HEK293 (cell line): Measurements from ENCODE around the gene FAM110D.

ENCODE experiments used
- GLIS1 ChIP-seq: fragments of 450-650 bp; formaldehyde crosslinking; IDR thresholded peaks from 2 replicates; pipeline ENCODE4 v1.5.1; 2016; ENCODE audit warnings: missing biosample characterization, missing genetic modification characterization
- GLIS2 ChIP-seq: fragments of 450-650 bp; formaldehyde crosslinking; IDR thresholded peaks from 2 replicates; pipeline ENCODE4 v1.5.1; 2016; ENCODE audit warnings: missing biosample characterization, missing genetic modification characterization
- HOXA7 ChIP-seq: sonication (generic); formaldehyde crosslinking; IDR thresholded peaks from 2 replicates; pipeline ENCODE4 v1.8.1; 2022; ENCODE audit warnings: missing genetic modification reagents, borderline replicate concordance
- PATZ1 ChIP-seq: fragments of 450-650 bp; formaldehyde crosslinking; IDR thresholded peaks from 2 replicates; pipeline ENCODE4 v1.5.1; 2016; ENCODE audit warnings: missing biosample characterization, missing genetic modification characterization
- RBAK ChIP-seq: fragments of 450-650 bp; formaldehyde crosslinking; IDR thresholded peaks from 2 replicates; pipeline ENCODE4 v1.5.1; 2016; ENCODE audit warnings: missing biosample characterization, missing genetic modification characterization
- ZBTB1 ChIP-seq: fragments of 450-650 bp; formaldehyde crosslinking; IDR thresholded peaks from 2 replicates; pipeline ENCODE4 v1.5.1; 2016; ENCODE audit warnings: missing biosample characterization, missing genetic modification characterization
- ZBTB20 ChIP-seq: fragments of 450-650 bp; formaldehyde crosslinking; IDR thresholded peaks from 2 replicates; pipeline ENCODE4 v1.5.1; 2016; ENCODE audit warnings: missing biosample characterization, missing genetic modification characterization
- ZBTB21 ChIP-seq: fragments of 450-650 bp; formaldehyde crosslinking; IDR thresholded peaks from 2 replicates; pipeline ENCODE4 v1.5.1; 2017; ENCODE audit warnings: missing biosample characterization, missing genetic modification characterization
- ZBTB48 ChIP-seq: fragments of 450-650 bp; formaldehyde crosslinking; IDR thresholded peaks from 2 replicates; pipeline ENCODE4 v1.5.1; 2016; ENCODE audit warnings: missing biosample characterization, missing genetic modification characterization
- ZFP37 ChIP-seq: fragments of 450-650 bp; formaldehyde crosslinking; IDR thresholded peaks from 2 replicates; pipeline ENCODE4 v1.5.1; 2016; ENCODE audit warnings: missing biosample characterization, missing genetic modification characterization
- ZFP69B ChIP-seq: fragments of 450-650 bp; formaldehyde crosslinking; IDR thresholded peaks from 2 replicates; pipeline ENCODE4 v1.5.1; 2016; ENCODE audit warnings: missing biosample characterization, missing genetic modification characterization
- ZNF175 ChIP-seq: fragments of 450-650 bp; formaldehyde crosslinking; IDR thresholded peaks from 2 replicates; pipeline ENCODE4 v1.5.1; 2016; ENCODE audit warnings: missing biosample characterization, missing genetic modification characterization
- ZNF391 ChIP-seq: fragments of 450-650 bp; formaldehyde crosslinking; IDR thresholded peaks from 2 replicates; pipeline ENCODE4 v1.5.1; 2016; ENCODE audit warnings: low read depth, missing biosample characterization, missing genetic modification characterization, borderline replicate concordance
- ZNF394 ChIP-seq: fragments of 450-650 bp; formaldehyde crosslinking; IDR thresholded peaks from 2 replicates; pipeline ENCODE4 v1.5.1; 2016; ENCODE audit warnings: missing biosample characterization, missing genetic modification characterization, mild to moderate bottlenecking, moderate library complexity, borderline replicate concordance
- ZNF501 ChIP-seq: fragments of 450-650 bp; formaldehyde crosslinking; IDR thresholded peaks from 2 replicates; pipeline ENCODE4 v1.5.1; 2016; ENCODE audit warnings: missing biosample characterization, missing genetic modification characterization
- ZNF548 ChIP-seq: fragments of 450-650 bp; formaldehyde crosslinking; IDR thresholded peaks from 2 replicates; pipeline ENCODE4 v1.5.1; 2016; ENCODE audit warnings: missing biosample characterization, missing genetic modification characterization
- ZNF561 ChIP-seq: fragments of 450-650 bp; IDR thresholded peaks from 2 replicates; pipeline ENCODE4 v1.5.1; 2018; ENCODE audit warnings: missing biosample characterization, missing genetic modification characterization, borderline replicate concordance
- ZNF600 ChIP-seq: fragments of 450-650 bp; formaldehyde crosslinking; IDR thresholded peaks from 2 replicates; pipeline ENCODE4 v1.5.1; 2016; ENCODE audit warnings: missing biosample characterization, missing genetic modification characterization
- ZNF624 ChIP-seq: fragments of 450-650 bp; formaldehyde crosslinking; IDR thresholded peaks from 2 replicates; pipeline ENCODE4 v1.5.1; 2017; ENCODE audit warnings: missing biosample characterization, missing genetic modification characterization
- ZNF76 ChIP-seq: fragments of 450-650 bp; formaldehyde crosslinking; IDR thresholded peaks from 2 replicates; pipeline ENCODE4; 2016; ENCODE audit warnings: low read depth, missing biosample characterization, missing genetic modification characterization, borderline replicate concordance
- ZNF785 ChIP-seq: fragments of 450-650 bp; formaldehyde crosslinking; IDR thresholded peaks from 2 replicates; pipeline ENCODE4 v1.5.1; 2016; ENCODE audit warnings: missing biosample characterization, missing genetic modification characterization
- ZNF791 ChIP-seq: fragments of 450-650 bp; formaldehyde crosslinking; IDR thresholded peaks from 2 replicates; pipeline ENCODE4 v1.5.1; 2016; ENCODE audit warnings: missing biosample characterization, missing genetic modification characterization
- ZNF837 ChIP-seq: fragments of 450-650 bp; formaldehyde crosslinking; IDR thresholded peaks from 2 replicates; pipeline ENCODE4 v1.5.1; 2016; ENCODE audit warnings: missing biosample characterization, missing genetic modification characterization
- ZNF843 ChIP-seq: fragments of 450-650 bp; formaldehyde crosslinking; IDR thresholded peaks from 2 replicates; pipeline ENCODE4 v1.5.1; 2016; ENCODE audit warnings: missing biosample characterization, missing genetic modification characterization
- TF ChIP-seq, protein P1 (sequence below): IDR thresholded peaks from 2 replicates; pipeline ENCODE4 v1.6.1; 2011; ENCODE audit warnings: mild to moderate bottlenecking, low read depth, low read length, borderline replicate concordance
- TF ChIP-seq, protein P2 (sequence below): fragments of 450-650 bp; formaldehyde crosslinking; IDR thresholded peaks from 2 replicates; pipeline ENCODE4 v1.5.1; 2016; ENCODE audit warnings: missing biosample characterization, missing genetic modification characterization
- TF ChIP-seq, protein P3 (sequence below): fragments of 450-650 bp; formaldehyde crosslinking; IDR thresholded peaks from 2 replicates; pipeline ENCODE4 v1.5.1; 2016; ENCODE audit warnings: missing biosample characterization, missing genetic modification characterization
- TF ChIP-seq, protein P4 (sequence below): fragments of 450-650 bp; formaldehyde crosslinking; optimal IDR thresholded peaks from 2 replicates; pipeline ENCODE3; 2016; ENCODE audit warnings: missing biosample characterization, mild to moderate bottlenecking, missing genetic modification characterization
- TF ChIP-seq, protein P5 (sequence below): fragments of 450-650 bp; formaldehyde crosslinking; IDR thresholded peaks from 2 replicates; pipeline ENCODE4 v1.5.1; 2016; ENCODE audit warnings: missing biosample characterization, missing genetic modification characterization

Gene FAM110D

DNA sequence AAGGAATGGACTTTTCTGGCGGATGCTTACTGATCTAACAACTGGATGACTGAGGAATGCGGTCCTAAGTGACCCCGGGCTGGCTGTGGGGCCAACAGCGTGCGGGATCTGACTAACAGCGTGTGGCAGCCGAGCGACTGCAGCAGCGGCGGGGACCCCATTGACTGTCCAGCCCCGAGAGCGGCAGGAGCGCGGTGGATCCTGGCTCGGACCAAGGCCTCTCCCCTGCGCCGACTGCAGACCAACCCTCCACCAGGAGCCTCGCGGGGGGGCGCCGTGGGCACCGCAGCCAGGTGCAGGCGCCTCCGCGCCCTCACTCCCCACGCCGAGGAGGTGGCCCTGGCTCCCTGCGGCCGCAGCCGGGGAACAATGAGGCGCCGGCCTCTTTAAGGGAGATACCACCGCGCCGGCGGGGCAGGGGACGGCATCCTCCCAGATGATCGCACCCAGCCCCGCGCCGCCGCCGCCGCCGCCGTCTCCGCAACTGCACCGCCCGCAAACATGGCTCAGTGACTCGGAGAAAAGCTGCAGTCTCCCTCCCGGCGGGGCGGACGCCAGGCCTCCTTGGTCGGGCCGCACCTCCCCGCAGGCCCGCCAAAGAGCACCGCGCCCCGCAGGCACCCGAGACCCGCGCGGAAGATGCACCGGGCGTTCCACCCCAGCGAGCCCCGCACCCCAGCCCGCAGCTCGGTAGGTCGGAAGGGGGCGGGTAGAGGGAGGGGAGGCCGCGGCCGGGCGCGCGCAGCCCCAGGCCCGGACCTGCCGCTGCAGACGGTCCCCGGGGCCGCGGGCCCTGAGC lies 47.9 kb upstream of the FAM110D start (continued):
- TF ChIP-seq, protein P1, sequence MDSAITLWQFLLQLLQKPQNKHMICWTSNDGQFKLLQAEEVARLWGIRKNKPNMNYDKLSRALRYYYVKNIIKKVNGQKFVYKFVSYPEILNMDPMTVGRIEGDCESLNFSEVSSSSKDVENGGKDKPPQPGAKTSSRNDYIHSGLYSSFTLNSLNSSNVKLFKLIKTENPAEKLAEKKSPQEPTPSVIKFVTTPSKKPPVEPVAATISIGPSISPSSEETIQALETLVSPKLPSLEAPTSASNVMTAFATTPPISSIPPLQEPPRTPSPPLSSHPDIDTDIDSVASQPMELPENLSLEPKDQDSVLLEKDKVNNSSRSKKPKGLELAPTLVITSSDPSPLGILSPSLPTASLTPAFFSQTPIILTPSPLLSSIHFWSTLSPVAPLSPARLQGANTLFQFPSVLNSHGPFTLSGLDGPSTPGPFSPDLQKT = no peak
- TF ChIP-seq ZBTB20 (tag by site-specific recombination) (peak; percentile 82), ZNF76 (tag by site-specific recombination) (peak; percentile 60; the same call in 1 of the 2 replicates), ZBTB48 (peak; percentile 71), ZNF791 (tag by site-specific recombination) (no peak), GLIS2 (tag by site-specific recombination) (peak; percentile 98), ZNF501 (peak; percentile 65; the same call in 1 of the 2 replicates), ZNF785 (0 out of 2 replicates have a peak, but pooled peaks have one; percentile 29), HOXA7 (CRISPR knock-in tag) (no peak), GLIS1 (peak; percentile 94), ZNF843 (tag by site-specific recombination) (no peak; the same call in 1 of the 2 replicates), ZNF394 (peak; percentile 19; the same call in 1 of the 2 replicates), ZNF391 (tag by site-specific recombination) (peak; percentile 58; the same call in 1 of the 2 replicates), ZNF600 (tag by site-specific recombination) (peak; percentile 82), ZNF837 (tag by site-specific recombination) (no peak), ZNF624 (tag by site-specific recombination) (no peak), PATZ1 (tag by site-specific recombination) (peak; percentile 83), ZNF561 (tag by site-specific recombination) (peak; percentile 90), ZNF175 (tag by site-specific recombination) (no peak), ZNF548 (tag by site-specific recombination) (no peak), RBAK (tag by site-specific recombination) (no peak), ZFP69B (tag by site-specific recombination) (peak; percentile 80; the same call in 1 of the 2 replicates), ZBTB21 (no peak), ZBTB1 (0 out of 2 replicates have a peak, but pooled peaks have one; percentile 37), ZFP37 (peak; percentile 73)
- TF ChIP-seq, protein P2, sequence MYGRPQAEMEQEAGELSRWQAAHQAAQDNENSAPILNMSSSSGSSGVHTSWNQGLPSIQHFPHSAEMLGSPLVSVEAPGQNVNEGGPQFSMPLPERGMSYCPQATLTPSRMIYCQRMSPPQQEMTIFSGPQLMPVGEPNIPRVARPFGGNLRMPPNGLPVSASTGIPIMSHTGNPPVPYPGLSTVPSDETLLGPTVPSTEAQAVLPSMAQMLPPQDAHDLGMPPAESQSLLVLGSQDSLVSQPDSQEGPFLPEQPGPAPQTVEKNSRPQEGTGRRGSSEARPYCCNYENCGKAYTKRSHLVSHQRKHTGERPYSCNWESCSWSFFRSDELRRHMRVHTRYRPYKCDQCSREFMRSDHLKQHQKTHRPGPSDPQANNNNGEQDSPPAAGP (tag by site-specific recombination) = 0 out of 2 replicates have a peak, but pooled peaks have one; percentile 50
- TF ChIP-seq, protein P3, sequence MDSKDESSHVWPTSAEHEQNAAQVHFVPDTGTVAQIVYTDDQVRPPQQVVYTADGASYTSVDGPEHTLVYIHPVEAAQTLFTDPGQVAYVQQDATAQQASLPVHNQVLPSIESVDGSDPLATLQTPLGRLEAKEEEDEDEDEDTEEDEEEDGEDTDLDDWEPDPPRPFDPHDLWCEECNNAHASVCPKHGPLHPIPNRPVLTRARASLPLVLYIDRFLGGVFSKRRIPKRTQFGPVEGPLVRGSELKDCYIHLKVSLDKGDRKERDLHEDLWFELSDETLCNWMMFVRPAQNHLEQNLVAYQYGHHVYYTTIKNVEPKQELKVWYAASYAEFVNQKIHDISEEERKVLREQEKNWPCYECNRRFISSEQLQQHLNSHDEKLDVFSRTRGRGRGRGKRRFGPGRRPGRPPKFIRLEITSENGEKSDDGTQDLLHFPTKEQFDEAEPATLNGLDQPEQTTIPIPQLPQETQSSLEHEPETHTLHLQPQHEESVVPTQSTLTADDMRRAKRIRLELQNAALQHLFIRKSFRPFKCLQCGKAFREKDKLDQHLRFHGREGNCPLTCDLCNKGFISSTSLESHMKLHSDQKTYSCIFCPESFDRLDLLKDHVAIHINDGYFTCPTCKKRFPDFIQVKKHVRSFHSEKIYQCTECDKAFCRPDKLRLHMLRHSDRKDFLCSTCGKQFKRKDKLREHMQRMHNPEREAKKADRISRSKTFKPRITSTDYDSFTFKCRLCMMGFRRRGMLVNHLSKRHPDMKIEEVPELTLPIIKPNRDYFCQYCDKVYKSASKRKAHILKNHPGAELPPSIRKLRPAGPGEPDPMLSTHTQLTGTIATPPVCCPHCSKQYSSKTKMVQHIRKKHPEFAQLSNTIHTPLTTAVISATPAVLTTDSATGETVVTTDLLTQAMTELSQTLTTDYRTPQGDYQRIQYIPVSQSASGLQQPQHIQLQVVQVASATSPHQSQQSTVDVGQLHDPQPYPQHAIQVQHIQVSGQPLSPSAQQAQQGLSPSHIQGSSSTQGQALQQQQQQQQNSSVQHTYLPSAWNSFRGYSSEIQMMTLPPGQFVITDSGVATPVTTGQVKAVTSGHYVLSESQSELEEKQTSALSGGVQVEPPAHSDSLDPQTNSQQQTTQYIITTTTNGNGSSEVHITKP (tag by site-specific recombination) = peak; percentile 99
- TF ChIP-seq, protein P4, sequence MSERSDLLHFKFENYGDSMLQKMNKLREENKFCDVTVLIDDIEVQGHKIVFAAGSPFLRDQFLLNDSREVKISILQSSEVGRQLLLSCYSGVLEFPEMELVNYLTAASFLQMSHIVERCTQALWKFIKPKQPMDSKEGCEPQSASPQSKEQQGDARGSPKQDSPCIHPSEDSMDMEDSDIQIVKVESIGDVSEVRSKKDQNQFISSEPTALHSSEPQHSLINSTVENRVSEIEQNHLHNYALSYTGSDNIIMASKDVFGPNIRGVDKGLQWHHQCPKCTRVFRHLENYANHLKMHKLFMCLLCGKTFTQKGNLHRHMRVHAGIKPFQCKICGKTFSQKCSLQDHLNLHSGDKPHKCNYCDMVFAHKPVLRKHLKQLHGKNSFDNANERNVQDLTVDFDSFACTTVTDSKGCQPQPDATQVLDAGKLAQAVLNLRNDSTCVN (tag by site-specific recombination) = peak; percentile 73
- TF ChIP-seq, protein P5, sequence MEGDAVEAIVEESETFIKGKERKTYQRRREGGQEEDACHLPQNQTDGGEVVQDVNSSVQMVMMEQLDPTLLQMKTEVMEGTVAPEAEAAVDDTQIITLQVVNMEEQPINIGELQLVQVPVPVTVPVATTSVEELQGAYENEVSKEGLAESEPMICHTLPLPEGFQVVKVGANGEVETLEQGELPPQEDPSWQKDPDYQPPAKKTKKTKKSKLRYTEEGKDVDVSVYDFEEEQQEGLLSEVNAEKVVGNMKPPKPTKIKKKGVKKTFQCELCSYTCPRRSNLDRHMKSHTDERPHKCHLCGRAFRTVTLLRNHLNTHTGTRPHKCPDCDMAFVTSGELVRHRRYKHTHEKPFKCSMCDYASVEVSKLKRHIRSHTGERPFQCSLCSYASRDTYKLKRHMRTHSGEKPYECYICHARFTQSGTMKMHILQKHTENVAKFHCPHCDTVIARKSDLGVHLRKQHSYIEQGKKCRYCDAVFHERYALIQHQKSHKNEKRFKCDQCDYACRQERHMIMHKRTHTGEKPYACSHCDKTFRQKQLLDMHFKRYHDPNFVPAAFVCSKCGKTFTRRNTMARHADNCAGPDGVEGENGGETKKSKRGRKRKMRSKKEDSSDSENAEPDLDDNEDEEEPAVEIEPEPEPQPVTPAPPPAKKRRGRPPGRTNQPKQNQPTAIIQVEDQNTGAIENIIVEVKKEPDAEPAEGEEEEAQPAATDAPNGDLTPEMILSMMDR (tag by site-specific recombination) = peak; percentile 65
